SK-N-MC (cell line): ENCODE data around the gene PGA4.

Experiments
- EZH2 ChIP-seq: fragments of 200-600 bp; sonication (generic); IDR thresholded peaks from one replicate; pipeline ENCODE4 v1.6.1; 2017; ENCODE audit warnings: antibody characterized with exemption
- POLR2AphosphoS5 ChIP-seq: IDR thresholded peaks from 2 replicates; pipeline ENCODE4 v1.6.1; 2012; ENCODE audit warnings: mild to moderate bottlenecking, low read depth, low read length, borderline replicate concordance

- TF ChIP-seq EZH2 (no peak), POLR2AphosphoS5 (no peak)
These were observed 53.0 kb downstream of the PGA4 start for GRCh38 chr11:61275191-61275590.
